Activated CD8-positive, alpha-beta memory T cell treated with anti-CD3 and anti-CD28 coated beads for 48 hours (primary cell): ENCODE results near the gene TRAK1.

Experiments
- DNase-seq, 3 experiments: peaks; one replicate each; pipeline ENCODE4 v3.0.0-alpha.2; 2020; ENCODE audit warnings: low read depth in 2 of 3, low spot score in 2 of 3

TRAK1 gene

DNA sequence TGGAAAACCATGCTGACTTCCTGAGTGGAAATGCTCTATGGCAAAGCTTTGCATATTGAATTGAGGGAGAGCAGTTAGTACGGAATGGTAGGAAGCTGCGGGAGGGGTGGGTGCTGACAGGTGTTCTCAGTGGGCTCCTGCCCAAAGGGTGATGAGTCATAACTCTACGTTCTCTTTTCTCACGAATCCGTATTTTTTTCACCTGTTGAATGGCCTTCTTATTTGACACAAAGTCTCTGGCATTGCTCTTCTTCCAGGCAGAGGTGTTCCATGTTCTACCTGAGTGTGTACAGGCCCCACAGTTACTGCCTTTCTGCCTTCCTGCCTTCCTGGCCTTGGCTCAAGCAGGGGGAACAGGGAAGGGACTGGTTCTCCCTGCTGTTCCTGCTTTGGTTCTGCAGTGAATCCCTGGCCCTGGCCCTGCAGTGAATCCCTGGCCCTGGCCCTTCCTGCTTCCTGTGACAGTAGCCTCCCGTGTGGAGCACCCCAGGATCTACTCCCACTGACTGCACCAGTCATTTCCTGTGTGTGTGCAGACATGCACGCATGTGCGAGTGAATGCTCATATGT lies 31.9 kb downstream of the TRAK1 start:
- no peak for DNase-seq

GRCh38 chr3:42123824-42124658 lies 32.9 kb downstream of the TRAK1 start:
- DNase-seq: no peak

DNA sequence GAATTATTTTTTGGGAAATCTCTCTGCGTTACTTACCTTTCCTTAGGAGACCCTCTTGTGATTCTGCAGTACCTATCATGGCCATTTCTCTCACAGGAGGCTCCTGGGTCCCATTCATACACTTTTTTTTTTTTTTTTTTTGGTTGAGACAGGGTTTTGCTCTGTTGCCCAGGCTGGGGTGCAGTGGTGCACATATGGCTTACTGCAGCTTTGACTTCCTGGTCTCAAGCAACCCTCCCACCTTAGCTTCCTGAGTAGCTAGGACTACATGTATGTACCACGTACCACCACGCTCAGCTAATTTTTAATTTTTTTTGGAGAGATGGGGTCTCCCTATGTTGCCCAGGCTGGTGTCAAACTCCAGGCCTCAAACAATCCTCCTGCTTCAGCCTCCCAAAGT lies 36.1 kb downstream of the TRAK1 start:
- no peak for DNase-seq

- no peak for DNase-seq
Measured at GRCh38 chr3:42128526-42128925, 37.4 kb downstream of the TRAK1 start.

- no peak for DNase-seq
Measured at GRCh38 chr3:42129014-42129953, 38.1 kb downstream of the TRAK1 start.

- DNase-seq: no peak
Measured at GRCh38 chr3:42130007-42130328, 38.8 kb downstream of the TRAK1 start.

DNA sequence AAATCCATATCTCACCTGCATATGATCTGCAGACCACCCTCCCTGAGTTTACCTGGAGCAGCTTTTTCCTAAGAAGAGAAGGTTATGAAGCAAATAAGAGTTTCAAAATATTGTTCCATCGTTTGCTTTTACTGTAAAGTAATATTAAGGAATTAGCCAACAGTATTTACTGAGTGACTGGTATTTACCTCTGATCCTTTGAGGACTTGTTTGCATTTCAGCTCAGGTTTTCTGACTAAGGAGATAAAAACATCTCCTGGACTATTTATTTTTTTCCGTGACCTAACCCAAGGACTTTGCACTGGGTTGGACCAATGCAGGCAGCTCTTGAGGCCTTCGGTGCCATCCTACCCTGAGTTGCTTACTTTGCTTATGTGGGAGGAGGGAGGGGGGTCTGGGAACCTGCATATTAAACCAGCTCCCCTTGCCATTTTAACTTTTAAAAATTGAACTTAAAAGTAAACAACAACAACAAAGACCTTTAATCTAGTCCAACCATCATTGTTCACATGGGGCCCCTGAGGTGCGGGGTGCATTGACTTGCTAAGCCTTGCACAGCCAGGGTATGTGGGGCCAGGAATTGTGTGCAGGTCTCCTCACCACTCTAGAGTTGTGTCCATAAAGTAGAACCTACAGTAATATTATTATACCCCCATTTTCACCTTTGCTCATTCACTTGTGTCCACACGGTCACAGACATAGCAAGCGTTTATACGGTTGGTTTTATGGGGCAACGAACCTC lies 39.3 kb downstream of the TRAK1 start:
- no peak for DNase-seq

DNA sequence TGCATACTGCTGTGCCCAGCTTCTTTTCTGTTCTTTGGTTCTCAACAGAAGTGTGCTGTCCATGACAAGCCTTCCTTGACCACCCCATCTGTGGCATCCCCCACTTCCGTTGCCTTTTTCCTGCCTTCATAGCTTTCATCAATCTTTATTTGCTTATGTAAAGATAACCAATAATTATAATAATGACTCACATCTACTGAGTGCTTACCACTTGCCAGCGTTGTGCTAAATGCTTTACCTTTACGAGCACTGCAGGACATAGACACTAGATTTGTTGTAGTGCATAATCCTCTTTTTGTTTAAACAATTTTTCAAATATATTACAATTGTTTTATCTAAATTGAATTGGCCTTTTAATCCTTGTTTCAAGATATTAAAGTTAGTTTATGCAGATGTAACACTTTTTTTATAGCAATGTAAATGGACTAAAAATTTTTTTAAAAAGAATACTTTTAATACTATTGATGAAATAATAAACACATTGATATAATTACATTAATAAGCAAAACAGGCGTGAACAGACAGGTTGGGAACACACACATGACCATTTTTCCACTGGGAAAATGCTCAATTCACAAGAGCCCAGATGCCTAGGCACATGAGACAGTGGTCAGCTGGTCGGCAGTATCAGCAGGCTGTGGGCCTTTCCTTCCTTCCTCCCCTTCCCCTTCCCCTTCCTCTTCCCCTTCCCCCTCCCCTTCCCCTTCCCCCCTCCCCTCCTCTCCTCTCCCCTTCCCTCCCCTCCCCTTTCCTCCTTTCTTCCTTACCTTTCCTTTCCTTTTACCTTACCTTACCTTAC lies 42.5 kb downstream of the TRAK1 start:
- DNase-seq: no peak

DNA sequence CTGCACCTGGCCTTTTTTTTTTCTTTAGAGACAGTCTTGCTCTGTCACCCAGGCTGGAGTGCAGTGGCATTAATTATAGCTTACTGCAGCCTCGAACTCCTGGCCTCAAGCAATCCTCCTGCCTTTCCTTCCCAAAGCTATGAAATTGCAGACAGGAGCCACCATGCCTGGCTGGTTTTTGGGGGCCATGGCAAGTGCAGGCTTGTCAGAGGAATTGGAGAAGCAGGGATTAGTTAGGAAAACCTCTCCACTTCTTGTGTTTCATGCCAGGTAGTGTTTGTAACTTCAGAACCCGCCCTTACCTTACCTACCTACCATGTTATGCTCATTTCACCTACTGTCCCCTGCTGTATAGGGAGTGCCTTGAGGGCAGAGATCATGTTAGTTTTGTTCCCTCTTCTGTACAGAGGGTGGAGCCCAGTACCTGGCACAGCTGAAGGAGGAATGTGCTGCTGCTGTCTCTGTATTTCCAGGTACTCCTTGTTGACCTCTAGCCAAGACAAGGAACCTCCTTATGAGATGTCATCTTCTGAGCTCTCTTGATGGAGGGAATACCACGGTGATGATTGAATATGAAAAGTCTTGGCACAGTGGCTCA lies 43.8 kb downstream of the TRAK1 start:
- DNase-seq: no peak

- DNase-seq: no peak
Measured at GRCh38 chr3:42139621-42140453, 48.7 kb downstream of the TRAK1 start.

GRCh38 chr3:42140665-42141203 lies 49.6 kb downstream of the TRAK1 start:
- no peak for DNase-seq

DNA sequence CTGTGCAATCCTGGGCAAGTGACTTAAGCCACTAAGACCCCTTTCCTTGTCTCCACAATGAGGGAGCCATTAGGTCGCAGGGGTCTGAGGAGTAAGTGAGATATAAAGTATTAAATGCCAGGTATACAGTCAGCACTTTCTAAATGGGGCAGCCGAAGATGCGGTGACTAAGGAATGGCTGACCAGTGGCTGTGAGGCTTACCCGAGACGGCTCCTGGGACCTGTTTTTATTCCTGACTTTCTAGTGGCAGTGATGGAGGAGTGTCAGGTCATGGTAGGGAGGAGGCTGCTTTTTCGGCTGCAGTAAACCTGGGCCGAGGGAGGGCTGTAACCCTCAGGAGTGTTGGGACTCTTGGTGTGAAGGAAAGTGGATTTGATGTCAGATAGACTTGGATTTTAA lies 52.3 kb downstream of the TRAK1 start:
- DNase-seq: no peak

GRCh38 chr3:42144209-42144608 lies 53.1 kb downstream of the TRAK1 start:
- DNase-seq: no peak

GRCh38 chr3:42148086-42148848 lies 57.1 kb downstream of the TRAK1 start:
- DNase-seq: no peak

- DNase-seq: no peak
Measured at GRCh38 chr3:42148982-42149432, 57.9 kb downstream of the TRAK1 start.

DNA sequence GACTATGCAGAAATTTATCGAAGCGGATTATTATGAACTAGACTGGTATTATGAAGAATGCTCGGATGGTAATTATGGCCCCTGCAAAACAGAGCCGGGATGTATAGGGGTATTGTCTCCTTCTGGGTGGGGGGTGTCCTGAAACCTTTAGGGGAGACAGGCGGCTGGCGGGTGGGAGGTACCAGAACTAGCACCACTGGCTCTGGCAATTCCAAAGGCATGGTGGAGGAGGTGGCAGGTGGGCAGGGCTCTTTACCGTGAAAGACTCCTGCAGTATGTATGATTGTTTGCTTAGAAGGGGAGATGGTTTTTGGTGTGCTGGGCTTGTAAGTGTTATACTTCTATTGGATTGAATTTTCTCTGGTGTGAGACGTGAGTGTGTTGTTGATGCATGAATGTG lies 58.4 kb downstream of the TRAK1 start:
- DNase-seq: no peak

DNA sequence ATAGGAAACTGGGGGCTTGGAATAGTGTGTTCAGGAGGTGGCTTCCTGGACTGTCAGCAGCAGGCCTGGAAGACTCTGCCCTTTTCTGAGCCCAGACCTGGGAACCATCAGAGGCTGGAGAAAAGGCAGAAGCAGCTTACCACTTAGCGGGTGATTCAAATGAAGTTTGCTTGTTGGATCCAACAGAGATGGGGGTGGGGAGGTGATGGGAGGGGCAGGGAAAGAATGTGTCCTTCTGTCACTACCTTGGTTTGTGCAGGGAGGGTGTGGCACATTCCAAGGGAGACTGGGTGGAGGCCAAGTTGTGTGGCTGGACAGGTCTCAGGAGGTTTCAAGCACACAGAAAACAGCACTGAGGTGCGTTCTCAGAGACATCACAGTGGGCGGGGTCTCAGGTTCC lies 58.8 kb downstream of the TRAK1 start:
- DNase-seq: no peak

- DNase-seq: no peak
Measured at GRCh38 chr3:42151596-42152168, 60.5 kb downstream of the TRAK1 start.
